Liver (tissue), 3 donors: ENCODE measurements around the gene PSAT1.

ENCODE experiments used
- FOXA2 ChIP-seq: IDR thresholded peaks from 2 replicates; pipeline ENCODE4 v1.6.1; 2016; ENCODE audit warnings: antibody characterized with exemption
- GABPA ChIP-seq, 2 donors: IDR thresholded peaks in 1 of 2; conservative IDR thresholded peaks in 1 of 2; 2 replicates each; pipeline ENCODE4 v1.6.1; 2016; ENCODE audit warnings: antibody characterized with exemption in 2 of 2, mild to moderate bottlenecking in 1 of 2, moderate library complexity in 1 of 2
- HNF4A ChIP-seq, 2 donors: conservative IDR thresholded peaks; 2 replicates each; pipeline ENCODE4 v1.6.1; 2016; ENCODE audit warnings: antibody characterized with exemption in 2 of 2, mild to moderate bottlenecking in 2 of 2
- JUND ChIP-seq, 2 donors: IDR thresholded peaks; 2 replicates each; pipeline ENCODE4 v1.6.1; 2016; ENCODE audit warnings: antibody characterized with exemption in 2 of 2
- RAD21 ChIP-seq, 2 donors: IDR thresholded peaks; 2 replicates each; pipeline ENCODE4 v1.6.1; 2016; ENCODE audit warnings: antibody characterized with exemption in 2 of 2, mild to moderate bottlenecking in 2 of 2
- SP1 ChIP-seq: IDR thresholded peaks from 2 replicates; pipeline ENCODE4 v1.6.1; 2018; ENCODE audit warnings: antibody characterized with exemption, mild to moderate bottlenecking
- TAF1 ChIP-seq: conservative IDR thresholded peaks from 2 replicates; pipeline ENCODE4 v1.6.1; 2016; ENCODE audit warnings: antibody characterized with exemption, mild to moderate bottlenecking
- YY1 ChIP-seq: IDR thresholded peaks from 2 replicates; pipeline ENCODE4 v1.6.1; 2016; ENCODE audit warnings: antibody characterized with exemption, mild to moderate bottlenecking
- TF ChIP-seq, protein P1 (sequence below): fragments of 150-350 bp; IDR thresholded peaks from 2 replicates; pipeline ENCODE4 v1.5.1; 2017; ENCODE audit warnings: improper control_type of control experiment, low read depth, low read length; ENCODE audit not compliant: missing input control
- TF ChIP-seq, protein P2 (sequence below): IDR thresholded peaks from 2 replicates; pipeline ENCODE4 v1.6.1; 2016; ENCODE audit warnings: antibody characterized with exemption
- TF ChIP-seq, protein P3 (sequence below): IDR thresholded peaks from 2 replicates; pipeline ENCODE4 v1.6.1; 2016; ENCODE audit warnings: antibody characterized with exemption
- donor health status: healthy.
- donor health status: healthy.

DNA sequence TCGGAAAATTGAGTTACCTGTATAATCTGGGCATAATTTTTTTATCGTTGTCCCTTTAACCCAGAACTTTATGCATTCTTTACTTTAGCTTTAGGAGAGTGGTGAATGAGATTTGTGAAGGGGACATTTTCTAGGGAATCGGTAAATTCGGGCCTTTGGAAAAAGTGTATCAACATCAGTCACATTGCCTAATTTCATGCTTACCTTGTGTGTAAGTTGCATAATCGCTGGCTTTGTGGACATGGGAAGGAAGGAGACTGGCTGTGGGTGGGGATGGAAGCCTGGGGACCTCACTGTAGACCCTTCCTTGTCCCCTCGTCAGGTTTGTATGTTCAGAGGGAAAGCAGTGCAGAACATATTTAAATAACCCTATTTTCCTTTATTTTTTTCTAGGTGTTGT lies 3.3 kb downstream of the PSAT1 start:
- TF ChIP-seq, protein P1, sequence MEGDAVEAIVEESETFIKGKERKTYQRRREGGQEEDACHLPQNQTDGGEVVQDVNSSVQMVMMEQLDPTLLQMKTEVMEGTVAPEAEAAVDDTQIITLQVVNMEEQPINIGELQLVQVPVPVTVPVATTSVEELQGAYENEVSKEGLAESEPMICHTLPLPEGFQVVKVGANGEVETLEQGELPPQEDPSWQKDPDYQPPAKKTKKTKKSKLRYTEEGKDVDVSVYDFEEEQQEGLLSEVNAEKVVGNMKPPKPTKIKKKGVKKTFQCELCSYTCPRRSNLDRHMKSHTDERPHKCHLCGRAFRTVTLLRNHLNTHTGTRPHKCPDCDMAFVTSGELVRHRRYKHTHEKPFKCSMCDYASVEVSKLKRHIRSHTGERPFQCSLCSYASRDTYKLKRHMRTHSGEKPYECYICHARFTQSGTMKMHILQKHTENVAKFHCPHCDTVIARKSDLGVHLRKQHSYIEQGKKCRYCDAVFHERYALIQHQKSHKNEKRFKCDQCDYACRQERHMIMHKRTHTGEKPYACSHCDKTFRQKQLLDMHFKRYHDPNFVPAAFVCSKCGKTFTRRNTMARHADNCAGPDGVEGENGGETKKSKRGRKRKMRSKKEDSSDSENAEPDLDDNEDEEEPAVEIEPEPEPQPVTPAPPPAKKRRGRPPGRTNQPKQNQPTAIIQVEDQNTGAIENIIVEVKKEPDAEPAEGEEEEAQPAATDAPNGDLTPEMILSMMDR: no peak
- TF ChIP-seq, protein P2, sequence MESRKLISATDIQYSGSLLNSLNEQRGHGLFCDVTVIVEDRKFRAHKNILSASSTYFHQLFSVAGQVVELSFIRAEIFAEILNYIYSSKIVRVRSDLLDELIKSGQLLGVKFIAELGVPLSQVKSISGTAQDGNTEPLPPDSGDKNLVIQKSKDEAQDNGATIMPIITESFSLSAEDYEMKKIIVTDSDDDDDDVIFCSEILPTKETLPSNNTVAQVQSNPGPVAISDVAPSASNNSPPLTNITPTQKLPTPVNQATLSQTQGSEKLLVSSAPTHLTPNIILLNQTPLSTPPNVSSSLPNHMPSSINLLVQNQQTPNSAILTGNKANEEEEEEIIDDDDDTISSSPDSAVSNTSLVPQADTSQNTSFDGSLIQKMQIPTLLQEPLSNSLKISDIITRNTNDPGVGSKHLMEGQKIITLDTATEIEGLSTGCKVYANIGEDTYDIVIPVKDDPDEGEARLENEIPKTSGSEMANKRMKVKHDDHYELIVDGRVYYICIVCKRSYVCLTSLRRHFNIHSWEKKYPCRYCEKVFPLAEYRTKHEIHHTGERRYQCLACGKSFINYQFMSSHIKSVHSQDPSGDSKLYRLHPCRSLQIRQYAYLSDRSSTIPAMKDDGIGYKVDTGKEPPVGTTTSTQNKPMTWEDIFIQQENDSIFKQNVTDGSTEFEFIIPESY: peak; percentile 48
- peak; percentile 90 for TF ChIP-seq FOXA2
- peak; percentile 11 for TF ChIP-seq SP1
- no peak for TF ChIP-seq TAF1
- peak; percentile 78 to 90 for TF ChIP-seq JUND (IDR thresholded peaks at IDR 0.05)
- peak; percentile 36 to 68 for TF ChIP-seq HNF4A (conservative IDR thresholded peaks at IDR 0.05)
- TF ChIP-seq RAD21 (IDR thresholded peaks at IDR 0.05): peak in 1 of 2 donors; percentile 33
- TF ChIP-seq, protein P3, sequence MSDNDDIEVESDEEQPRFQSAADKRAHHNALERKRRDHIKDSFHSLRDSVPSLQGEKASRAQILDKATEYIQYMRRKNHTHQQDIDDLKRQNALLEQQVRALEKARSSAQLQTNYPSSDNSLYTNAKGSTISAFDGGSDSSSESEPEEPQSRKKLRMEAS: peak; percentile 58
- TF ChIP-seq YY1: peak; percentile 56
- TF ChIP-seq GABPA (IDR thresholded peaks at IDR 0.05 in 1 of 2, conservative IDR thresholded peaks at IDR 0.05 in 1 of 2): no peak
